ENCODE measurements around the gene BCL2L11.

BCL2L11 gene

GRCh38 chr2:111190816-111191540, 70.3 kb downstream of the BCL2L11 start:
- TF ChIP-seq CTCF (IDR thresholded peaks at IDR 0.05; ENCODE audit: insufficient read depth, low read depth, low read length, missing control alignments), result no peak
- no peak overlapping the region for H3K4me3 ChIP-seq (ENCODE audit: low read length)
- no peak for DNase-seq (ENCODE audit: low read depth)

- no peak for TF ChIP-seq CTCF (IDR thresholded peaks at IDR 0.05; ENCODE audit: insufficient read depth, low read depth, low read length, missing control alignments)
- no peak for DNase-seq (ENCODE audit: low read depth)
- H3K4me3 ChIP-seq (ENCODE audit: low read length), result no peak overlapping the region
Observed at GRCh38 chr2:111191877-111192276, 71.2 kb downstream of the BCL2L11 start.

GRCh38 chr2:111192776-111193368, 72.2 kb downstream of the BCL2L11 start:
- no peak for DNase-seq (ENCODE audit: low read depth)
- no peak overlapping the region for H3K4me3 ChIP-seq (ENCODE audit: low read length)
- no peak for TF ChIP-seq CTCF (IDR thresholded peaks at IDR 0.05; ENCODE audit: insufficient read depth, low read depth, low read length, missing control alignments)

- no peak for DNase-seq (ENCODE audit: low read depth)
Observed at GRCh38 chr2:111194835-111195621, 74.3 kb downstream of the BCL2L11 start.

GRCh38 chr2:111196435-111196834, 75.7 kb downstream of the BCL2L11 start:
- TF ChIP-seq CTCF (IDR thresholded peaks at IDR 0.05; ENCODE audit: insufficient read depth, low read depth, low read length, missing control alignments), result no peak
- DNase-seq (ENCODE audit: low read depth), result peak; percentile 65
- H3K4me3 ChIP-seq (ENCODE audit: low read length), result no peak overlapping the region

More at GRCh38 chr2:111194835-111195621, 74.3 kb downstream of the BCL2L11 start:
- H3K4me3 ChIP-seq (ENCODE audit: low read length), result no peak overlapping the region
- TF ChIP-seq CTCF (IDR thresholded peaks at IDR 0.05; ENCODE audit: insufficient read depth, low read depth, low read length, missing control alignments), result no peak

- no peak for DNase-seq (ENCODE audit: low read depth)
- no peak overlapping the region for H3K4me3 ChIP-seq (ENCODE audit: low read length)
- no peak for TF ChIP-seq CTCF (IDR thresholded peaks at IDR 0.05; ENCODE audit: insufficient read depth, low read depth, low read length, missing control alignments)
Observed at GRCh38 chr2:111198701-111199100, 78.0 kb downstream of the BCL2L11 start.
